DMS53 treated with DMSO at 0.1 percent for 48 hours (cell line): ENCODE data around the gene PARL.

ENCODE experiments used
- DNase-seq: peaks from one replicate; lab custom pipeline; 2025; ENCODE audit not compliant: unreplicated experiment; lab: John Stamatoyannopoulos, UW

The PARL gene

DNA sequence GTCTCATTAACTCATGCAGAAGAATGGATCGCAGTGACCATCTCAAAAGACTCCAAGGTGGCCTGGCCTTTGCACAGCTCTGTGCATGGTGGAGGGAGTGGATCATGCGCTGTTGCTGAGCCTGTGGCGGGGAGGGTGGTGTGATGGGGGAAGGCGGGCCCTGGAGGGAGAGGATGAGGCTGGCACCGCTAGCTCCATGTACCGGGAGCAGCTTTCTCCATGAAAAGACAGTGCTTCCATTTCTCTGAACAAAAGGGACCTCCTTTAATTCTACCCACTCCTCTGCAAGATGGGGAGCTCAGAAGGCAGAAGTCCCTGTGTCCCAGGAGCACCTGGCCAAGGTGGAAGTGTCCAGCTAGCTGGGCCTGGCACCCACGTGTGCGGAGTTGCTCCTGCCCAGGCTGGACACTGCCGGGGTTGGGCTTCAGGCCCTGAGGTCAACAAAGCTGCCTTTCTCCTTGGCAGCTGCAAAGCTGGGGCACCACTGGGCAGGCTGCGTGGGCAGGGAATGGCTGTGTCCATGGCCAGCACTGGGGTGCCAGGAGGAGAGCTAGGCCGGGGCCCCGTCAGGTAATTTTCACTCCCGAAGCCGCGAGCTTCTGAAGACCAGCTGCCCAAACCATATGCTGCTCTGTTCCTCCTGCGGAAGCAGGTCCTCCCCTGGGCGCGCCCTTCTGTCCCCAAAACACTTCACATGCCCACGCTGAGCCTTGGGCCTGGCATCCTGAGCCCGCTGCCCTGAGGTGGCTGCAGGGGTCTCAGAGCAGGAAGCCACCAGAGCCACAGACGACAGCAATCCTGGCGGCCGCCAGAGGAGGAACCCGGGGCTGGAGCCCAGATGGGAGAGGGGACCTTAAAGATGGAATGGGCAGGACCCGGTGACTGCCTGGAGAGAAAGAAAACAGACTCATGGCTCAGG, 65.7 kb downstream of the PARL start:
- no peak for DNase-seq

GRCh38 chr3:183818041-183818620, 66.5 kb downstream of the PARL start:
- DNase-seq, result no peak

DNA sequence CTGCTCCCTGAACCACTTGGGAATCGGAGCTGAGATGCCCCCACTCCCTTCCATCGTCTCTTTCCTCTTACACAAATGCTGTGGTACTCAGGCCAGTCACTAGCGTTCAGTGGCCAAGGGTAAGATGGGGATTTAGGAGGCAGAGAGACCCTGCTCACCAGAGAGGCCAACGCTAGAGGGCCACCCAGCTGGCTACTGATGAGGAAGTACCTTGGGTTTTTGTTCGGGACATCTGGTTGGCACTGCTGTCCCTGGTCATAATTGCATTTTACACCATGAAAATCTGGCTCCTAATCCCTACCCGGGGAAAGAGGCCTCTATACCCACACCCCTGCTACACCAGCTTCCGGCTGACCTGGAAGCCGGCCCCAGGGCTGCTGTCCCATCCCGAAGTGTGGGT, 67.0 kb downstream of the PARL start:
- DNase-seq, result no peak

DNA sequence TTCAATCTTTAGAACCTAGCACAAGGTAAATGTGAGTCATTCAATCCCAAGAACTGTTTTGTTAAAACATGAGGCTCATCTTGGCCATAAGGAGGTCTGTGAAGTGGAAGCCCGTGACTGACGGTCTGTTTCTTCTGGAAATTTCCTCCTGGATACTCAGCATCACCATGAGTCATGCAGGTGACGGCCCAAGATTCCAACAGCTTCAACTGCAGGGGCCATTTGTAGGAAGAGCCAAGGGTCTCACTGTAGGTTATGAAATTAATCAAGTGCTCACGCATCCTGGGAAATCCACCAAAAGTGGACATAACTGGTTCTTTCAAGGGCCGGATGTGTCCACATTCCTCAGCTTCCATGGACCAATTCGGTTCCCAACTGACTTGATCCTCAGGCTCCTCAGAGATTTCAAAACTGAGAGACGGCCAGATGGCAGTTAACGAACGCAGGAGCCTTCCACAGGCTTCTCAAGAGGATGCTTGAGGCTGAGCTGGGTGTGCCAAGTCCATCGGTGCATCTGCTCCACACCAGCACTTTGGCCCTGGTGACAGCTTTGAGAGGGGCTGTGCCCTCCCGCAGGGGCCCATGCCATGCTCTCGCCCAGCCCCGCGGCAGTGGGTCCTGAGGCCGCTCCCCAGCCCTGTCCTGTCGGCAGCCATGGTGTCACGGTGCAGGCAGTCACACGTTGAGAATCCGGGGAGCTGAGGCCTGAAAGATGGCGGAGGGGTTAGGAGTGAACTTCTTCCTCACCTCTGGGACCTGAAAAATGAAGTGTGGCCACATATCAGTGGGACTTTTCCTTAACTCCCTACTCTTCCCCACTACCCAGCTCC, 67.8 kb downstream of the PARL start:
- no peak for DNase-seq

GRCh38 chr3:183815951-183816475, 68.7 kb downstream of the PARL start:
- DNase-seq, result no peak

GRCh38 chr3:183815563-183815940, 69.1 kb downstream of the PARL start:
- no peak for DNase-seq

DNA sequence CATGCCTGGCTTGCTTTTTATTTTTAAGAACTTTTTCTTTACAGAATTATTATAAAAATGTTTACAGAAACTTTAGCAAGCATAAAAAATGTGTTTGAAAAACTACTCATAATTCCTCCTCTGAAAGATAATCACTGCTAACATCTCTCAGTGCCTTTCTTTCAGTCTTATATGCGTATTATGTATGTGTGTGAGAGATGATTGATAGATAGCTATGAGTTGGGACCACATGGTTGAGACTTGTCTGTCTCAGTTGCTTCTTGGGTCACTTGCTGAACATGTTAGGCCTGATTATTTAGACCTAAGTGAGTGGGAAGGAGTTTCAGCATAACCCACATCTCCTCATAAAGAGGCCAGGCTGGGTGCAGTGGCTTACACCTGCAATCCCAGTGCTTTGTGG, 70.4 kb downstream of the PARL start:
- DNase-seq, result no peak

- no peak for DNase-seq
These were observed 71.8 kb downstream of the PARL start for GRCh38 chr3:183812761-183813445.

- DNase-seq, result no peak
These were observed 73.0 kb downstream of the PARL start for GRCh38 chr3:183811638-183812037.

GRCh38 chr3:183810643-183811594, 73.8 kb downstream of the PARL start:
- DNase-seq, result no peak

- DNase-seq, result no peak
These were observed 75.4 kb downstream of the PARL start for GRCh38 chr3:183809270-183809669.

GRCh38 chr3:183808355-183808754, 76.3 kb downstream of the PARL start:
- DNase-seq, result no peak

DNA sequence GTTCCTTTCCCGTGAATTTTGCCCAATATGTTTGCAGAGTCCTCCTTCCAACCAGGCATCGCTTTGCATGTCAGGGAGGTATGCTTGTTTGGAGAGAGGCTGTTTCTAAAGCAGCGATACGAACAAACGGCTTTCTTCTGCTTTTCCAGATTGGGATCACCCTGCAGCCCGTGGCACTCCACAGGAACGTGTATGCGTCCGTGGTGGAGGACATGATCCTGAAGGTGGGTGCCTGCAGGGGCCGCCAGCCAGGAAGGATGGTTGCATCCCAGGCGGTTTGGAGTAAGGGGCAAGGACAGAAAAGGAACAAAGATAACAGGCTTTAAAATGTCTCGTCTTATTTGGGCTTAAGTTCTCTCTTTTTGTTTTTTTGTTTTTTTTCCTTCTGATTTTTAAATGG, 76.8 kb downstream of the PARL start:
- no peak for DNase-seq

DNA sequence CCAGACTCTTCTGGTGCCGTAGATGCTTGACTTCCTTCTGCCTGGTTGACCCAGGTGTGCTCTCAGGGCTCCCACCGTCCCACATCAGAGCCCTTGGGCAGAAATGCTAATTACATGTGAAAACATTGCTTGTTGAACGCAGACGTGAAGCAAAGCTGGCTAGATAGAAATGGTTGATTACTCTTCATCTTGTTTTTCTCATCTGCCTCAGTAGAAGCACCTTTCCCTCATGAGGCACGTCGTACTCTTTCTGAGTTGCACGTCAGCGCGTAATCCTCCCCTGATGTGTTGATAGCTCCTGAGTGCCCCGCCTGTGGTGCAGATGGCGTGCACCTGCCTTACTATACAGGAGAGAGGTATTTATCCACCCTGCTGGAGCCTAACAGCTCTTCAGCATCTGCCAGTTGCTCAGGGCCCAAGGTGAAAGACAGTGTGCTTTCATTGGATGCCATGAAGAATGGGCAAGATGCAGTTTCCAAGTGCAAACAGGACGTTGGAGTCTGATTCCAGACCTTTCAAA, 77.4 kb downstream of the PARL start:
- DNase-seq, result no peak

DNA sequence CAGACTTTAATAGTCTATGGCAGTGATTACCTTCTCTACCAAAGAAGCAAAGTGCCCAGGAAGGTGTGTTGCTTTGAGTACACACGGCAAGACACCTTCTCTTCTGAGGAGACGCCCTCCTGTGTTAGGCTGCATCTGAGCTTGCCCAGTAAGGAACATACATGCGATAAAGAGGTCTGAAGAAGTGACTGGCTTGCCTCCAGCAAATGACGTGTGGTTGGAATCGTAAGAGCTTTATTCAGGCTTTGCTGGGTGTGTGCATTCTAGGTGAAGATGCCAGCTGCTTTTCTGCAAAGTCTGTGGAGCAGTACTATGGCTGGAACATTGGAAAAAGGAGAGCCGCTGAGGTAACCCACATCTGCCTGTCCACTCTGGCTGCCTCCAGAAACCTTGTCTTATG, 81.7 kb downstream of the PARL start:
- no peak for DNase-seq

GRCh38 chr3:183801601-183802000, 83.1 kb downstream of the PARL start:
- no peak for DNase-seq

GRCh38 chr3:183800243-183800863, 84.3 kb downstream of the PARL start:
- DNase-seq, result no peak

GRCh38 chr3:183799461-183799860, 85.2 kb downstream of the PARL start:
- DNase-seq, result no peak

DNA sequence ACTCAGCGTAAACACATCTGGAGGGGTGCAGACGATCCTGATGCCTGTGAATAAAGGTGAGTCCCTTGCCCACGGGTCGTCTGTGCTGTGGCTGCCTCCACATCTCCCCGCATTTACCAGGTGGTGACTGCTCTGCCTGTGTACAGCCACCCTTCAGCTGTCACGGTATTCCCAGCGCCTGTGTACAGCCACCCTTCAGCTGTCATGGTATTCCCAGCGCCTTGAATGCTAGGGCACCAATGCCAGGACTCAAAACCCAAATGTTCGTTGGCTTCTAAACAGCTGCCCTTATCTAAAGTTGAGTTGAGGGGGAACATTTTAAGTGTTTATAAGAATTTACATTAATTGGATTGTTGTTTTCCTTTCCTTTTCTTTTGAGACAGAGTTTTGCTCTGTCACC, 86.7 kb downstream of the PARL start:
- no peak for DNase-seq
